Measurements from ENCODE around the gene USP36.

DNA sequence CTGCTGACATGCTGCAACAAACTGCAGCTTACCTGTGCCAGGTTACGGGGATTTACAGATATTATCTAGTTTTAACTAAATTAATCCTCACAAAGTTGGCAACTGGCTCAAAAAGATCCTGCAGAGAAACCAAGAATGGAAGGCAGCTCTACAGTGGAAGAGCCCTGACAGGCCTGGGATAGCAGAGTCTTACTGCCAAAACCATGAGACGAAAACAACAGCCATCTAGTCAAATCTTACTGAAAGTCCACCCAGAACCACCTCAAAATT is 8.1 kb downstream of the USP36 start:
- TF ChIP-seq EZH2 (IDR thresholded peaks at IDR 0.05; ENCODE audit: low read length) = no peak
- TF ChIP-seq, protein P1, sequence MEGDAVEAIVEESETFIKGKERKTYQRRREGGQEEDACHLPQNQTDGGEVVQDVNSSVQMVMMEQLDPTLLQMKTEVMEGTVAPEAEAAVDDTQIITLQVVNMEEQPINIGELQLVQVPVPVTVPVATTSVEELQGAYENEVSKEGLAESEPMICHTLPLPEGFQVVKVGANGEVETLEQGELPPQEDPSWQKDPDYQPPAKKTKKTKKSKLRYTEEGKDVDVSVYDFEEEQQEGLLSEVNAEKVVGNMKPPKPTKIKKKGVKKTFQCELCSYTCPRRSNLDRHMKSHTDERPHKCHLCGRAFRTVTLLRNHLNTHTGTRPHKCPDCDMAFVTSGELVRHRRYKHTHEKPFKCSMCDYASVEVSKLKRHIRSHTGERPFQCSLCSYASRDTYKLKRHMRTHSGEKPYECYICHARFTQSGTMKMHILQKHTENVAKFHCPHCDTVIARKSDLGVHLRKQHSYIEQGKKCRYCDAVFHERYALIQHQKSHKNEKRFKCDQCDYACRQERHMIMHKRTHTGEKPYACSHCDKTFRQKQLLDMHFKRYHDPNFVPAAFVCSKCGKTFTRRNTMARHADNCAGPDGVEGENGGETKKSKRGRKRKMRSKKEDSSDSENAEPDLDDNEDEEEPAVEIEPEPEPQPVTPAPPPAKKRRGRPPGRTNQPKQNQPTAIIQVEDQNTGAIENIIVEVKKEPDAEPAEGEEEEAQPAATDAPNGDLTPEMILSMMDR (optimal IDR thresholded peaks at IDR 0.05 in 1 of 3, IDR thresholded peaks at IDR 0.05 in 1 of 3, conservative IDR thresholded peaks at IDR 0.05 in 1 of 3; ENCODE audit: extremely low read depth in 1 of 3, insufficient read depth in 2 of 3, low read length in 3 of 3) = no peak
